HepG2 (cell line): ENCODE data around the gene DPP3. TPM values are rescaled to one million over a fixed set of nuclear protein-coding genes. Genes with fewer than 3 reads are reported as not detected.
A peak's percentile ranks its signal among the peaks of the same experiment; 100 is the strongest.

Experiments
- ATF1 ChIP-seq: IDR thresholded peaks from 2 replicates; pipeline ENCODE4 v1.6.1; 2016; ENCODE audit warnings: mild to moderate bottlenecking, control low read depth
- KDM1A ChIP-seq: IDR thresholded peaks from 2 replicates; pipeline ENCODE4 v1.6.1; 2016; ENCODE audit warnings: missing compliant biosample characterization
- RFX3 ChIP-seq: IDR thresholded peaks from 2 replicates; pipeline ENCODE4 v1.6.1; 2016; ENCODE audit warnings: missing biosample characterization, missing genetic modification reagents
- TRIM24 ChIP-seq: sonication (generic); formaldehyde crosslinking; IDR thresholded peaks from 2 replicates; pipeline ENCODE4 v1.8.0; 2022; ENCODE audit warnings: mild to moderate bottlenecking, missing genetic modification reagents
- ZBTB33 ChIP-seq: sonication (generic); formaldehyde crosslinking; IDR thresholded peaks from 2 replicates; pipeline ENCODE4 v1.4.0; 2020; ENCODE audit warnings: missing genetic modification reagents
- ZNF747 ChIP-seq: sonication (generic); formaldehyde crosslinking; IDR thresholded peaks from 2 replicates; pipeline ENCODE4 v1.8.1; 2023; ENCODE audit warnings: missing genetic modification reagents, mild to moderate bottlenecking, borderline replicate concordance
- ZNF800 ChIP-seq: sonication (generic); formaldehyde crosslinking; IDR thresholded peaks from 2 replicates; pipeline ENCODE4 v1.4.0; 2020; ENCODE audit warnings: missing genetic modification reagents
- polyA plus RNA-seq, 8 experiments: library from polyadenylated mRNA; depleted of rRNA in 3 of 8; stranded (reverse) in 7 of 8; unstranded in 1 of 8; fragments of >200 nt; fragmentation: Illumina TruSeq in 4 of 8; extraction: Trizol in 4 of 8; gene quantifications; 2 replicates each; pipeline versions ENCODE4 v1.2.1 to v1.2.3, GENCODE V29; 2011 to 2016; ENCODE audit warnings: low read depth in 4 of 8, missing spikeins in 1 of 8, mixed read lengths in 1 of 8; ENCODE audit not compliant: insufficient read depth in 1 of 8
- total RNA-seq, 5 experiments: library from RNA; depleted of rRNA; stranded (reverse); fragments of >200 nt; fragmentation: Illumina TruSeq; extraction: Trizol; gene quantifications; 2 replicates each; pipeline ENCODE4 v1.2.3, GENCODE V29; 2016; ENCODE audit warnings: low read depth in 1 of 5
- TF ChIP-seq, protein P1 (sequence below): sonication (generic); formaldehyde crosslinking; IDR thresholded peaks from 2 replicates; pipeline ENCODE4 v1.4.0; 2020; ENCODE audit warnings: missing genetic modification reagents
- TF ChIP-seq, protein P2 (sequence below): sonication (generic); formaldehyde crosslinking; IDR thresholded peaks from 2 replicates; pipeline ENCODE4 v1.5.1; 2020; ENCODE audit warnings: mild to moderate bottlenecking, missing genetic modification reagents
- TF ChIP-seq, protein P3 (sequence below), 2 experiments: sonication (generic) in 1 of 2; formaldehyde crosslinking in 1 of 2; IDR thresholded peaks; 2 replicates each; pipeline versions ENCODE4 v1.4.0 to v1.6.1; 2016 to 2020; ENCODE audit warnings: borderline replicate concordance in 1 of 2, low read depth in 1 of 2, mild to moderate bottlenecking in 1 of 2, missing genetic modification reagents in 1 of 2

The DPP3 gene
- total and polyA plus RNA-seq, 2 of the 13 experiments (the other 11 are each of a cell fraction or from before 2014, with no cell fraction given), result 38.4 to 59.8 TPM

GRCh38 chr11:66510271-66510989 lies 30.2 kb downstream of the DPP3 start, which contains the start of gene BBS1 (continued):
- TF ChIP-seq, protein P1, sequence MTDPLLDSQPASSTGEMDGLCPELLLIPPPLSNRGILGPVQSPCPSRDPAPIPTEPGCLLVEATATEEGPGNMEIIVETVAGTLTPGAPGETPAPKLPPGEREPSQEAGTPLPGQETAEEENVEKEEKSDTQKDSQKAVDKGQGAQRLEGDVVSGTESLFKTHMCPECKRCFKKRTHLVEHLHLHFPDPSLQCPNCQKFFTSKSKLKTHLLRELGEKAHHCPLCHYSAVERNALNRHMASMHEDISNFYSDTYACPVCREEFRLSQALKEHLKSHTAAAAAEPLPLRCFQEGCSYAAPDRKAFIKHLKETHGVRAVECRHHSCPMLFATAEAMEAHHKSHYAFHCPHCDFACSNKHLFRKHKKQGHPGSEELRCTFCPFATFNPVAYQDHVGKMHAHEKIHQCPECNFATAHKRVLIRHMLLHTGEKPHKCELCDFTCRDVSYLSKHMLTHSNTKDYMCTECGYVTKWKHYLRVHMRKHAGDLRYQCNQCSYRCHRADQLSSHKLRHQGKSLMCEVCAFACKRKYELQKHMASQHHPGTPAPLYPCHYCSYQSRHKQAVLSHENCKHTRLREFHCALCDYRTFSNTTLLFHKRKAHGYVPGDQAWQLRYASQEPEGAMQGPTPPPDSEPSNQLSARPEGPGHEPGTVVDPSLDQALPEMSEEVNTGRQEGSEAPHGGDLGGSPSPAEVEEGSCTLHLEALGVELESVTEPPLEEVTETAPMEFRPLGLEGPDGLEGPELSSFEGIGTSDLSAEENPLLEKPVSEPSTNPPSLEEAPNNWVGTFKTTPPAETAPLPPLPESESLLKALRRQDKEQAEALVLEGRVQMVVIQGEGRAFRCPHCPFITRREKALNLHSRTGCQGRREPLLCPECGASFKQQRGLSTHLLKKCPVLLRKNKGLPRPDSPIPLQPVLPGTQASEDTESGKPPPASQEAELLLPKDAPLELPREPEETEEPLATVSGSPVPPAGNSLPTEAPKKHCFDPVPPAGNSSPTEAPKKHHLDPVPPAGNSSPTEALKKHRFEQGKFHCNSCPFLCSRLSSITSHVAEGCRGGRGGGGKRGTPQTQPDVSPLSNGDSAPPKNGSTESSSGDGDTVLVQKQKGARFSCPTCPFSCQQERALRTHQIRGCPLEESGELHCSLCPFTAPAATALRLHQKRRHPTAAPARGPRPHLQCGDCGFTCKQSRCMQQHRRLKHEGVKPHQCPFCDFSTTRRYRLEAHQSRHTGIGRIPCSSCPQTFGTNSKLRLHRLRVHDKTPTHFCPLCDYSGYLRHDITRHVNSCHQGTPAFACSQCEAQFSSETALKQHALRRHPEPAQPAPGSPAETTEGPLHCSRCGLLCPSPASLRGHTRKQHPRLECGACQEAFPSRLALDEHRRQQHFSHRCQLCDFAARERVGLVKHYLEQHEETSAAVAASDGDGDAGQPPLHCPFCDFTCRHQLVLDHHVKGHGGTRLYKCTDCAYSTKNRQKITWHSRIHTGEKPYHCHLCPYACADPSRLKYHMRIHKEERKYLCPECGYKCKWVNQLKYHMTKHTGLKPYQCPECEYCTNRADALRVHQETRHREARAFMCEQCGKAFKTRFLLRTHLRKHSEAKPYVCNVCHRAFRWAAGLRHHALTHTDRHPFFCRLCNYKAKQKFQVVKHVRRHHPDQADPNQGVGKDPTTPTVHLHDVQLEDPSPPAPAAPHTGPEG (CRISPR knock-in tag), result peak; percentile 56; the same call in 1 of the 2 replicates
- TF ChIP-seq RFX3, result peak; percentile 97
- peak; percentile 51; the same call in 1 of the 2 replicates for TF ChIP-seq ZBTB33 (CRISPR knock-in tag)
- TF ChIP-seq ATF1, result no peak
- TF ChIP-seq ZNF800 (CRISPR knock-in tag), result no peak
- TF ChIP-seq TRIM24 (CRISPR knock-in tag), result no peak
- TF ChIP-seq, protein P2, sequence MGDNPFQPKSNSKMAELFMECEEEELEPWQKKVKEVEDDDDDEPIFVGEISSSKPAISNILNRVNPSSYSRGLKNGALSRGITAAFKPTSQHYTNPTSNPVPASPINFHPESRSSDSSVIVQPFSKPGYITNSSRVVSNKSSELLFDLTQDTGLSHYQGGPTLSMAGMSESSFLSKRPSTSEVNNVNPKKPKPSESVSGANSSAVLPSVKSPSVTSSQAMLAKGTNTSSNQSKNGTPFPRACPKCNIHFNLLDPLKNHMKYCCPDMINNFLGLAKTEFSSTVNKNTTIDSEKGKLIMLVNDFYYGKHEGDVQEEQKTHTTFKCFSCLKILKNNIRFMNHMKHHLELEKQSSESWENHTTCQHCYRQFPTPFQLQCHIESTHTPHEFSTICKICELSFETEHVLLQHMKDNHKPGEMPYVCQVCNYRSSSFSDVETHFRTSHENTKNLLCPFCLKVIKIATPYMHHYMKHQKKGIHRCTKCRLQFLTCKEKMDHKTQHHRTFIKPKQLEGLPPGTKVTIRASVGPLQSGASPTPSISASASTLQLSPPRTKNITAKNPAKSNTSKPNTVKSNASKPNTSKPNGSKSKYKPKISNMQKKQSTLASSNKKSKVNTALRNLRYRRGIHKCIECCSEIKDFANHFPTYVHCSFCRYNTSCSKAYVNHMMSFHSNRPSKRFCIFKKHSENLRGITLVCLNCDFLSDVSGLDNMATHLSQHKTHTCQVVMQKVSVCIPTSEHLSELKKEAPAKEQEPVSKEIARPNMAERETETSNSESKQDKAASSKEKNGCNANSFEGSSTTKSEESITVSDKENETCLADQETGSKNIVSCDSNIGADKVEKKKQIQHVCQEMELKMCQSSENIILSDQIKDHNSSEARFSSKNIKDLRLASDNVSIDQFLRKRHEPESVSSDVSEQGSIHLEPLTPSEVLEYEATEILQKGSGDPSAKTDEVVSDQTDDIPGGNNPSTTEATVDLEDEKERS, result no peak
- TF ChIP-seq, protein P3, sequence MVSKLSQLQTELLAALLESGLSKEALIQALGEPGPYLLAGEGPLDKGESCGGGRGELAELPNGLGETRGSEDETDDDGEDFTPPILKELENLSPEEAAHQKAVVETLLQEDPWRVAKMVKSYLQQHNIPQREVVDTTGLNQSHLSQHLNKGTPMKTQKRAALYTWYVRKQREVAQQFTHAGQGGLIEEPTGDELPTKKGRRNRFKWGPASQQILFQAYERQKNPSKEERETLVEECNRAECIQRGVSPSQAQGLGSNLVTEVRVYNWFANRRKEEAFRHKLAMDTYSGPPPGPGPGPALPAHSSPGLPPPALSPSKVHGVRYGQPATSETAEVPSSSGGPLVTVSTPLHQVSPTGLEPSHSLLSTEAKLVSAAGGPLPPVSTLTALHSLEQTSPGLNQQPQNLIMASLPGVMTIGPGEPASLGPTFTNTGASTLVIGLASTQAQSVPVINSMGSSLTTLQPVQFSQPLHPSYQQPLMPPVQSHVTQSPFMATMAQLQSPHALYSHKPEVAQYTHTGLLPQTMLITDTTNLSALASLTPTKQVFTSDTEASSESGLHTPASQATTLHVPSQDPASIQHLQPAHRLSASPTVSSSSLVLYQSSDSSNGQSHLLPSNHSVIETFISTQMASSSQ (IDR thresholded peaks at IDR 0.05; ENCODE audit: low read depth), result no peak
- TF ChIP-seq, protein P3 (CRISPR knock-in tag; IDR thresholded peaks at IDR 0.05; ENCODE audit: borderline replicate concordance), result 0 out of 2 replicates have a peak, but pooled peaks have one; percentile 20
- no peak for TF ChIP-seq KDM1A (CRISPR knock-in tag)
- TF ChIP-seq ZNF747, result peak; percentile 66; the same call in 1 of the 2 replicates
